ENCODE data around the gene CYB561D2.

CYB561D2 gene

DNA sequence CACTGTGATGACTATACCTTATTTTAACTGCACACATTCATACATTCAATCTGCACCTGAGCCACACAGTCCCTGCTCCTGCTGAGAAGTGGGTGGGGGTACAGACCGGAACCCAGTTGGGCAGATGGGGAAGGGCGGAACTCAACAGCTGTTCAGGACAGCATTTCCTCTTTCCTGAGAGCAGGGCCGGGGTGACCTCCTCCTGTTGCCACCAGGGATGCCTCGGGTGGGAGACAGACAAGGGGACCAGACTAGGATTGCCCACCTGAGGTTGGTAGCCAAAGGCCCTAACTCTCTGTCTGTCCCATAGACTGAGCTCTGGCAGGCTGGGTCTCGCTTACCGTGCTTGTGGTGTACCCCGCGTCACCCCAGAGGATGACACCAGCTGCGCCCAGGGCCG is 32.0 kb upstream of the CYB561D2 start:
- TF ChIP-seq, protein P1, sequence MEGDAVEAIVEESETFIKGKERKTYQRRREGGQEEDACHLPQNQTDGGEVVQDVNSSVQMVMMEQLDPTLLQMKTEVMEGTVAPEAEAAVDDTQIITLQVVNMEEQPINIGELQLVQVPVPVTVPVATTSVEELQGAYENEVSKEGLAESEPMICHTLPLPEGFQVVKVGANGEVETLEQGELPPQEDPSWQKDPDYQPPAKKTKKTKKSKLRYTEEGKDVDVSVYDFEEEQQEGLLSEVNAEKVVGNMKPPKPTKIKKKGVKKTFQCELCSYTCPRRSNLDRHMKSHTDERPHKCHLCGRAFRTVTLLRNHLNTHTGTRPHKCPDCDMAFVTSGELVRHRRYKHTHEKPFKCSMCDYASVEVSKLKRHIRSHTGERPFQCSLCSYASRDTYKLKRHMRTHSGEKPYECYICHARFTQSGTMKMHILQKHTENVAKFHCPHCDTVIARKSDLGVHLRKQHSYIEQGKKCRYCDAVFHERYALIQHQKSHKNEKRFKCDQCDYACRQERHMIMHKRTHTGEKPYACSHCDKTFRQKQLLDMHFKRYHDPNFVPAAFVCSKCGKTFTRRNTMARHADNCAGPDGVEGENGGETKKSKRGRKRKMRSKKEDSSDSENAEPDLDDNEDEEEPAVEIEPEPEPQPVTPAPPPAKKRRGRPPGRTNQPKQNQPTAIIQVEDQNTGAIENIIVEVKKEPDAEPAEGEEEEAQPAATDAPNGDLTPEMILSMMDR (IDR thresholded peaks at IDR 0.05; ENCODE audit: low read length) = no peak
- no peak for TF ChIP-seq EZH2 (optimal IDR thresholded peaks at IDR 0.05; ENCODE audit: low read depth, low read length)
- no peak for TF ChIP-seq EZH2phosphoT487 (IDR thresholded peaks at IDR 0.05; ENCODE audit: low read length)
- Histone ChIP-seq H3K9me3 (replicated peaks; ENCODE audit: insufficient read depth, low read length) (no peaks in the 10 kb centered on the region), H3K4me1 (ENCODE audit: low read length) (0 out of 2 replicates have a peak, but pooled peaks cover 8% of the 10 kb centered on the region), H3K36me3 (replicated peaks; ENCODE audit: insufficient read depth, low read length) (no peaks in the 10 kb centered on the region), H4K20me1 (ENCODE audit: insufficient read depth, low read length) (no peaks in the 10 kb centered on the region), H3K4me2 (ENCODE audit: low read depth, low read length) (no peak overlapping the region), H3K79me2 (ENCODE audit: low read length) (peaks cover 12% of the 10 kb centered on the region; the same call in 1 of the 2 replicates), H3K27ac (ENCODE audit: low read length) (no peak overlapping the region), H3K9ac (ENCODE audit: low read length) (no peak overlapping the region), H2AFZ (ENCODE audit: low read length) (no peak overlapping the region), H3K4me3 (ENCODE audit: low read length) (no peak overlapping the region), H3F3A (ENCODE audit: insufficient read depth, low read length) (no peaks in the 10 kb centered on the region), H3K27me3 (replicated peaks; ENCODE audit: insufficient read depth, low read length) (no peaks in the 10 kb centered on the region), H3K9me2 (replicated peaks; ENCODE audit: insufficient read depth, low read length) (no peaks in the 10 kb centered on the region)
- DNase-seq = no peak

- TF ChIP-seq EZH2phosphoT487 (IDR thresholded peaks at IDR 0.05; ENCODE audit: low read length) = no peak
- TF ChIP-seq, protein P1 (IDR thresholded peaks at IDR 0.05; ENCODE audit: low read length) = no peak
- no peak for TF ChIP-seq EZH2 (optimal IDR thresholded peaks at IDR 0.05; ENCODE audit: low read depth, low read length)
- Histone ChIP-seq H4K20me1 (ENCODE audit: insufficient read depth, low read length) (no peaks in the 10 kb centered on the region), H3K4me1 (ENCODE audit: low read length) (0 out of 2 replicates have a peak, but pooled peaks cover 8% of the 10 kb centered on the region), H3K9me3 (replicated peaks; ENCODE audit: insufficient read depth, low read length) (no peaks in the 10 kb centered on the region), H3K36me3 (replicated peaks; ENCODE audit: insufficient read depth, low read length) (no peaks in the 10 kb centered on the region), H3K27me3 (replicated peaks; ENCODE audit: insufficient read depth, low read length) (no peaks in the 10 kb centered on the region), H2AFZ (ENCODE audit: low read length) (no peak overlapping the region), H3K4me3 (ENCODE audit: low read length) (no peak overlapping the region), H3K9me2 (replicated peaks; ENCODE audit: insufficient read depth, low read length) (no peaks in the 10 kb centered on the region), H3K27ac (ENCODE audit: low read length) (no peak overlapping the region), H3K79me2 (ENCODE audit: low read length) (peaks cover 12% of the 10 kb centered on the region; the same call in 1 of the 2 replicates), H3F3A (ENCODE audit: insufficient read depth, low read length) (no peaks in the 10 kb centered on the region), H3K4me2 (ENCODE audit: low read depth, low read length) (no peak overlapping the region), H3K9ac (ENCODE audit: low read length) (no peak overlapping the region)
- no peak for DNase-seq
Measured at GRCh38 chr3:50319181-50319893, 31.3 kb upstream of the CYB561D2 start.

- Histone ChIP-seq H3K36me3 (replicated peaks; ENCODE audit: insufficient read depth, low read length) (no peaks in the 10 kb centered on the region), H3K4me2 (ENCODE audit: low read depth, low read length) (peak overlapping the region; percentile 96), H3K4me3 (ENCODE audit: low read length) (peak overlapping the region; percentile 83), H3K9me3 (replicated peaks; ENCODE audit: insufficient read depth, low read length) (no peaks in the 10 kb centered on the region), H3K79me2 (ENCODE audit: low read length) (peaks cover 12% of the 10 kb centered on the region; the same call in 1 of the 2 replicates), H4K20me1 (ENCODE audit: insufficient read depth, low read length) (no peaks in the 10 kb centered on the region), H2AFZ (ENCODE audit: low read length) (no peak overlapping the region), H3K27ac (ENCODE audit: low read length) (peak overlapping the region; percentile 11; the same call in 1 of the 2 replicates), H3K4me1 (ENCODE audit: low read length) (0 out of 2 replicates have a peak, but pooled peaks cover 8% of the 10 kb centered on the region), H3K27me3 (replicated peaks; ENCODE audit: insufficient read depth, low read length) (no peaks in the 10 kb centered on the region), H3F3A (ENCODE audit: insufficient read depth, low read length) (no peaks in the 10 kb centered on the region), H3K9ac (ENCODE audit: low read length) (peak overlapping the region; percentile 95; the same call in 1 of the 2 replicates), H3K9me2 (replicated peaks; ENCODE audit: insufficient read depth, low read length) (no peaks in the 10 kb centered on the region)
- TF ChIP-seq, protein P1 (IDR thresholded peaks at IDR 0.05; ENCODE audit: low read length) = no peak
- TF ChIP-seq EZH2 (optimal IDR thresholded peaks at IDR 0.05; ENCODE audit: low read depth, low read length) (no peak), EZH2phosphoT487 (IDR thresholded peaks at IDR 0.05; ENCODE audit: low read length) (no peak)
- DNase-seq = no peak
Measured at GRCh38 chr3:50319894-50320625, 30.6 kb upstream of the CYB561D2 start.

All from MM.1S (cell line).